LHCN-M2 (cell line): Measurements from ENCODE around the gene SDHB. TPM values are rescaled to one million over a fixed set of nuclear protein-coding genes. Genes with fewer than 3 reads are reported as not detected.
A peak's percentile ranks its signal among the peaks of the same experiment; 100 is the strongest.

Source experiments
- DNase-seq: peaks from one replicate; pipeline ENCODE4 v3.0.0-alpha.2; 2012; ENCODE audit warnings: low read depth
- polyA plus RNA-seq: library from polyadenylated mRNA; unstranded; fragments of >200 nt; gene quantifications from one replicate; pipeline ENCODE4 v1.2.1, GENCODE V29; 2012; ENCODE audit warnings: missing spikeins
- total RNA-seq: library from RNA; depleted of rRNA; stranded (reverse); fragments of >200 nt; gene quantifications from 2 replicates; pipeline ENCODE4 v1.2.3, GENCODE V29; 2014; rRNA removed

SDHB gene
- 157 and 196 TPM in 2 replicates for total RNA-seq
- 104 TPM for polyA plus RNA-seq

DNA sequence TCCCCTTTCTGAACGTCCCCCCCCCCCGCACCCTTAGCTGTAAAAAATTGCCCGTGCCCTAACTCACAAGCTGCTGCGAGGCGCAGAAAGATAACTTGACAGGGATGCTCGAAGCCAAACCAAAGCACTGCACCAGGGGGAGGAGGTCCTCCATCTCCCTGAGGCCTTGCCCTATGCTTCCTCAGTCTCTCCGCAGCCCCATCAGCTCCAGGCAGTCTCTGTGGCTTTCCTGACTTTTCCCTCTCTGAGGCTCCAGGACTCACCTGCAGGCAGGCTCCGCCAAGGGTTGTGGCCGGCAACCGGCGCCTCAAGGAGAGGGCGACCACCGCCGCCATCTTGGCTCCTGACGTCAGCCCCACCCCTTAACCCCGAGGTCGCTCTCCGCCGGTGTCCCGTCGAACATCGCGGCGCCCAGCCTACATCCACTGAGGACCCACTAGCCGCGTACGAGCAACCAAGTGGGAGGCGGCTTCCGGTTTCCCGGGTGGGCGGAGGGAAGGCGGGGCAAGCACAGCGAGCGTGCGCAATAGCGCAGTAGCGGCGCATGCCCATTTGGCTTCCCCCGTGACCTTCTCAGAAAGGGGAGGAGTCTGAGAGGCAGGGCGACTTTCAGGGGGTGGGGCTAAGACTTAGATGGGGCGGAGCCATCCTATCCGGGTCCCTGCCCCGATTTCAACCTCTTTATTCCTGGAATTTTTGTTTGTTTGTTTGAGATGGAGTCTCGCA lies at the start of gene SDHB:
SDHB (minus strand) TSS at position 348 of the 726 bp plus-strand sequence; CDS start at position 335, 13 bp downstream.
- DNase-seq: peak; percentile 98

DNA sequence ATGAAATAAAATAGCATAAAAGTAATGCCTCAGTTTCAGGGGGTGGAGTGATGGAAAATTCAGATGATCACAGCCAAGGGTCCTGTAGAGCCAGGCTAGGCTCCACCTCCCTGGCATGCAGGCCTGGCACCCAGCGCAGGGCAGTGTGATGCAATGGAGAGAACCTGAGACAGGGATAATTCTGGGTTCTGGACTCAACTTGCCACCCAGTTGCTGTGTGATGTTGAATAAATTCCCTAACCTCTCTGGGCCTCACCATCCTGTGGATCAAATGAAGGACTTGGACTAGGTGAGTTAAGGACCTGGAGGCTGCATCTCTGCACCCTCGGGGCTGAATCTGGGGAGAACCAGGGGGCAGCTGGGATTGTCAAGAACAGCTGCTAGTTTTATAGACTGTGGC lies 48.4 kb upstream of the SDHB start:
- no peak for DNase-seq

DNA sequence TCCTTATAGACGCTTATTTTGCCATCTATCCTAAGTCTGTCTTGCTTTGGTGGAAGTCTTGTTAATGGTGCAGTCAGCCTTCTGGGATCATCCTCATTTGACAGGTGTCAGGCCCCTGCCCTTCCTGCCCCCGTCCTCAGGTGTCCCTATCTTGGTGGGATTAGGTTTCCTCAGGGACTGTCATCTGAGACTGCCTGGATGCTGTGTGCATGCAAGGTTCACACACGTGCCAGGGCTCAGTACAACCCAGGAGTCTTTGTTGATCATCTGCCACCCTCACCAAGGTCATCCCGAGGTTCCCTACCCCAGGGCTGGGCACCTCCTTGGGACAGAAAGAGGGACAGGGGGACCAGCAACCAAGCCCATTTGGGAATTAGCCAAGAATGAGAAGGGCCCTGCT lies 47.4 kb upstream of the SDHB start:
- DNase-seq: no peak

DNA sequence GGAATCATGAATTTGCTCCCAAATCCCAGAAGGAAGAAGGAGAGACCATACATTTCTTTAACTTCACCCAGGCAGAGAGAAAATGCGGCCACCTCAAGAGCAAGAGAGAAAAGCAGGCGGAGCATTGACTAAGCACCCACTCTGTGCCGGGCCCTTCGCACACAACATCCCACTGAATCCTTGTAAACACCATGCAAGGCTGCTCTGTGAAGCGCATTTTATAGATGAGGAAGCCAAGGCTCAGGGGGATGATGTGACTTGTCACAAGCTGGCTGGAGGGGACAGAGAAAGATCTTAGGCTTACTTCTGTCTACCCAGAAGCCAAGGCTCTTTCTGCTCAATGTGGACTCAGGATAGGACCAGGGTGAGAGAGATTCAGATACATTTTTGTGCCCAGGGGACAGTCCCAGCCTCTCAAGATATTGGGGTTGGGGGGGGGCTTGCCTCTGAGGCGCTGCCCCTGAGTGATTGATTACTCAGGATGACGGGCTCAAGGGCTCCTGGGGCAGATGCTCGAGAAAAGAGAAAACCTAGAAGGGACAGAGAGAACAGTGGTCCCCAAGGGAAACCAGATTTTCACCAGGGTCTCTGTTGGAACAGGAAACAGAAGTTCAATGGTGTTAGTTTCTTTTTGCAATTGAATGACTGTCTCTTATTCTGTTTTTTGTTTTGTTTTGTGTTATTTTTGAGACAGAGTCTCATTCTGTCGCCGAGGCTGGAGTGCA lies 45.9 kb upstream of the SDHB start:
- no peak for DNase-seq

DNA sequence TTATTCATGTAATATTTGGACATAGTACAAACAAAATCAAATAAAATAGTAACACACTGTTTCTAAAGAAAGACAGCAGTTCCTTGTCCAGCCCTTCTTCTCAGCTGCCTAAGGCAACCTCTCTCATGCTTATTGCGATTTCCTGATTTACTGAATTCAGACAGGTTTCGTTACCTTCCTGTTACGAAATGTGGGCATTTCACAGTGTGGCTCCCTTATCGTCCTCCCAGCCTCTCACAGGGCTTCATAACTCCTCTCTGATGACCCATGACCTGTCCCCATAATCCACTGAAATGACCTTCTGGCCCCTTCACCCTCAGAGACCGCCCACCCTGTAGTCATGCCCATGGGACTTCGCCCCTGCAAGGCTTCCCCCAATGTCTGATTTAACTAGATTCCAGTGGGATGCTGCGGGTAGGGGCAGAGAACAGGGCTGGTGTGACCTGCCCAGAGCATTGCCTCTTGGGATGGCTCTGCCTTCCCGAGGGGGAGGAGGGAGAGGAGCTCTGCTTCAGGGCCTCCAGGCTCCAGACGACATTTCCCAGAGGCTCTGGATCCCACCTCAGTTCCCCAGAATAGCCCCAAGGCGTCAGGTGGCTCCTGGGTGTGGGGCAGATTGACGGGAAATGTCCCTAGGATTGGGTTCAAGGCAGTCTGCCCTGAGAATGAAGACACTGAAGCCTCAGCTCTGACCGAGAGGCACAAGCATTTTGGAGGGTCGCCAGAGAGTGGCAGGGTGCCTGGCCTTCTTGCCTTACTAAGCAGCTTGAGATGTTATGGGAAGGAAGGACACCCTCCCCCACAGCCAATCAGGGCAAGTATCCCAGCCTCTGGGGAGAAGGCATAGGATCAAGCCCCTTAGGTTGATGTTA lies 44.9 kb upstream of the SDHB start:
- DNase-seq: no peak

DNA sequence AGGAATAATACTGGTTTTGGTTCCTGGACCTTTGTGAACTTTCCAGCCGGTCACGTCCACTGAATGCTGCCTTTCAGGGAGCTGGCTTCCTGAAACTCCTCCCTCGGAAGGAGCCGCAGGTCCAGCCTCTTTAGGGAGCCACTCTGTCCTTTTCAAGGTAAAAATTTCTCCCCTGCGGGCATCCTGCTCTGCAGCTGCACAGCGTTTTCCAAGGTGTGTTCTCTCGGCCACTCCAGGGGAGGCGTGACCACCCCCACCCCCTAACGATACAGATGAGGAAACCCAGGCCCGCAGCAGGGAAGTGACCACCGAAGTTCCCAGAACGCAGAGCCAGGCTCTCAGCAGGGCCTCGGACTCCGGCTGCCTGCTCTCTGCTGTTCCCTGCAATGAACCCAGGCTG lies 44.0 kb upstream of the SDHB start:
- DNase-seq: no peak

DNA sequence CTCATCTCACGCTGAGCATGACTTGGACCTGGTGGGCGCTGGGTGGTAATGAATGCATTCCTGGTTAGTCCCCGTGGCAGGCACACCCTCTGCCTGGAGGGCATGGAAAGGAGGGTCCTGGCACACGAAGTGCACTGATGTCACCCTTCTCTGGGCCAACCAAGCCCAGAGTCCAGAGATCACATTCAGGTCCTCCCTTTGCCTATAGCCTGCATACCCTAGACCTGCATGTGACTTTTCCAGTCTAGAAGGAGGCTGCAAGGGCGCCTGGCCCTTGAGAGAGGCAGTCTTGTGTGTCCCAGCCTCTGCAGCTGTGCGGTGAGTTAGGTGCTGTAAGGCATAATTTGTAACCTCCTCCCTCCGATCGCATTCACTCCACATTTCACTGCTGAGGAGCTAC lies 43.3 kb upstream of the SDHB start:
- no peak for DNase-seq

DNA sequence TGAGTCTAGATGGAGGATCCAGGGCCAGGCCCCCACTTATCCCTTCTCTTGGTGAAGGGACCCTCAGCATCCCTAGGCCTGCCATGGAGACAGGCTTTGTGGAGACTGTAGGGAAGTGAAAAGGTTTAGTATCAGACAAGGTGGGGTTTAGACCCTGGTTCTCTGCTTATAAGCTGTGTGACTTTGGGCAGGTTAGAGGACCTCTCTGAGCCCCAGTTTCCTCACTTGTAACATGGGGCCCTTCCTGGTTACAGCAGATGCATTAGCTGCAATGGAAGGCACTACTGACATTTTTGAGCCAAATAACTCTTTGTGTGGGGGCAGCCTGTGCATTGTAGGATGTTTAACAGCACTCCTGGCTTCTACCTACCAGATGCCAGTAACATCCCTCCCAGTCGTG lies 42.8 kb upstream of the SDHB start:
- DNase-seq: no peak

DNA sequence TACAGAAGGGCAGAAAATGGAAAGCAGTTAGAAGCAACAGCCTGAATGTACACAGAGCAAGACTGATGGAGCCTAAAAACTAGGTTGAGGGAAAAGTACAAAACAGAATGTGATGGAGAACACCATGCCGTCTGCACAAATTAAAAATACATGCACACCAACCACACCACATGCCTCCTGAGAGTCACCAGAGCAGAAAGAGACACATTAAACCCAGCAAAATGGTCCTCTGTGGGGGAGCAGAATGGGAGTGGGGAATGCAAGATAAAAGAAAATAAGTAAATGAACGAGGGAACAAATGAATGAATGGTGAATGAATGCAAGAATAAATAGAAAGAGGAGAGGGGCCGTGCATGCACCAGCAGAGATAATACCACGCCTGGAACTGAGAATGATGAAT lies 41.3 kb upstream of the SDHB start:
- DNase-seq: no peak

DNA sequence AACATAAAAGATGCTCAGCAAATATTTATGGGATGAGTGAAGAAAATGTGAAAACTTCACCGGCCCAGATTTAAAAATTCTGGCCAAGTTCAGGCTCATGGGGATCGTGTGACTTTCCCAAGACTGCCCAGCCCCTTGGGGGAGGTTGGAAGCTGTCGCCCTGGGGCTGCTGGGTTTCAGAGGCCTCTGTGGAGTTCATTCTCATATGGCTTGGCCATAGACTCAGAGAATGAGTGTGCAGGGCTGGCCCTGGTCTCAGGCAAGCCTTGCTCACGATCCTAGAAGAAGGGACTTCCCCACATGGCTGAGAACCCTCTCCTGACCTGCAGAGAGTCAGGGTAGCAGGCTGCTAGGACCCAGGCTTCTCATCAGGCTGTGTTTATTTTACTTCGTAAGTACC lies 40.8 kb upstream of the SDHB start:
- no peak for DNase-seq

DNA sequence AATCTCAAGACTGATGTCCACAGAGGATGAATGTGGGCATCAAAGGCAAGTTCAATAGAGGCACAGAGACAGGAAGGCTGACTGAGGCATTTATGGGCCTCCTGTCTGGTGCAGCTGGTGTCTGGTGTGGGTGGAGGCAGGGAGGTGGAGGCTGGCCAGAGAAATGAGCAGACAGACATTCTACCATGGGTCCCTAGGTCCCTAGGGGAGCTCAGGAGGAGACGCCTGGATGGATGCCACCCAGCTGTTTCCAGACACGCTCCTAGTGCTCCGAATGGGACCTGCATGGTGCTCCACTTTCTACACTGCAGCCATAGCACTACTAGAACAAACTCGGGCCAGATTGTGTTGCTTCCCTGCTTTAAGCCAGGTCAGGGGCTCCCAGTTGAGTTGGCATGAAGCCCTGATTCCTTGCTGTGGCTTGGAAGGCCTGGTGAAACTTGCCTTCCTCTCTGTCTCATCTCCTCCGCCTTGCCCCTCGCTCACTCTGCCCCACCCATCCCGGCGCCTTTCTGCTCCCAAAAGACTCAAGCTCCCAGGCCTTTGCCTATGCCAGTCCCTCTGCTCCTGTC lies 40.1 kb upstream of the SDHB start:
- DNase-seq: no peak

DNA sequence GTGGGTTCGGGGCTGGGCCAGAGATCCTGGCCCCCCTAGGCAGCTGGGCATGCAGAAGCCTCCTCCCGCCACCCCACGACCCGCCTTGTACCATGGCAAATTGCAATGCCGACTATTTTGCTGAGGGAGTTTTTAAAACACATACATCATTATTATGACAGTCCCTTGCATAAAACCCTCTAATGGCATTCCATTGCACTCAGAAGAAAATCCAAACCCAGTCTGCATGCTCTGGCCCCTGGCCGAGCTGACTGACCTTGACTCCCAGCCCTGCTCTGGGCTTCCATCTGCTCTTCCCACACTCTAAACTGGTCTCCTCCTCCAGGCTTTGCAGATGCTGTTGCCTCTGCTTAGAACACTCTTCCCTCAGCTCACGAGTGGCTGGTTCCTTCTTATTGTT lies 37.4 kb upstream of the SDHB start:
- no peak for DNase-seq

DNA sequence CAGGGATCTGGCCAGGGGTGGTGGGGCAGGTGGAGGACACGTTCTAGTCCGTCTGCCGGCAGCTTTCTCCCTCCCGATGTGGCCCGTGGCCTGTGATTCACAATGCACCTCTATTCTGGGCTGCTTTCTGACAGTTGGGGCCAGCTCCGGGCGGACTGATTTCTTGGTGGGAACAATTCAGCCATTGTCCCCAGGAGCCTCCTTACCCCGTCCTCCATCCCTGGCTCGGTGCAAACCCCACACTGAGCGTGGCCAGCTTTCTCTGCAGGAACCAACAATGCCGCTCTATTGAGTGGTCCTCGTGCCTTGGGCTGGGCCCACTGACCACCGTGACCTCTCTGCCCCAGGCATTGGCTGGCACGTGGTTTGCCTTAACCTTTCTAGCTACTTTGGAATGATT lies 35.7 kb upstream of the SDHB start:
- no peak for DNase-seq

DNA sequence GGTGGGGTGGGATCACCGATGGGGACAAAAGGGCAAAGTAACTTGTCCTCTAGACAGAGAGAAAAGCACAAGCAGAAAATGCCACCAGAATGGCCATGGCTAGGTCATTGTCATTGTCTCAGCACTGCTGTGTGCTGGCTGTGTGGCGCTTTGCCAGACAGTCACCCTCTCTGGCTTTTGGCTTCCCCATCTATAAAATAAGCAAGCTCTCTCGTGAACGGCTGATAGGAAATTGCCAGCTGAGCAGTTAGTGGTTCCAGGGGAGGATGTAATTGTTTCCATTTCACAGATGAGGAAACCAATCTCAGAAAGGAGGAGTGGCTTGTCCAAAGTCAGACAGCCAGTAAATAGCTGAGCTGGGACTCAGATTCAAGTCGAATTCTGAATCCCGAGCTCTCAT lies 32.9 kb upstream of the SDHB start:
- DNase-seq: no peak

DNA sequence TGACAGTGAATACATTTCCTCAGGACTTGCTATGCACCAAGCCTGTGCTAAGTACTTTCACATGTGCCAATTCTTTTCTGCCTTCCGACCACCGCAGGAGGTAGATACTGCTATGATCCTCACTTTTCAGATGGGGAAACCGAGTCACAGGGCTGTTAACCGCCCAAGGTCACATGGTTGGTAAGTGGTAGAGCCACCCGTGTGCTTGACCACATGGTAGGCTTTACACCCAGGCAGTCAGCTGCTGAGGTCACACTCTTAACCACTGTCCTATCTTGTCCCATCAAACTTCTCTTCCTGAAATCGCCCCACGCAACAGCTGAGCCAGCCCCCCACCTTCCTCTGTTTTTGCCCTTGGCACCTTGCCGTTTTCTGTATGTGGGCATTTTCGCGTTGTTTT lies 31.0 kb upstream of the SDHB start:
- no peak for DNase-seq

DNA sequence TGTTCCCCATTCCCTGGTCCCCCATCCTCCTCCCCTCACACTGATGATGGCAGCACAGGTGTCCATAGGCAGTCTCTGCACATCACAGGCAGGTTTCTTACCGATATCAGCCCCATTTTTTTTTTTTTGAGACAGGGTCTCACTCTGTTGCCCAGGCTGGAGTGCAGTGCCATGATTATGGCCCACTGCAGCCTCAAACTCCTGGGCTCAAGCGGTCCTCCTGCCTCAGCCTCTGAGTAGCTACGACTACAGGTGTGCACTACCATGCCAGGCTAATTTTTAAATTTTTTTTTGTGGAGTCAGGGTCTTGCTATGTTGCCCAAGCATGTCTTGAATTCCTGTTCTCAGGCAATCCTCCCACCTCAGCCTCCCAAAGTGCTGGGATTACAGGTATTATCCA lies 28.9 kb upstream of the SDHB start:
- no peak for DNase-seq

DNA sequence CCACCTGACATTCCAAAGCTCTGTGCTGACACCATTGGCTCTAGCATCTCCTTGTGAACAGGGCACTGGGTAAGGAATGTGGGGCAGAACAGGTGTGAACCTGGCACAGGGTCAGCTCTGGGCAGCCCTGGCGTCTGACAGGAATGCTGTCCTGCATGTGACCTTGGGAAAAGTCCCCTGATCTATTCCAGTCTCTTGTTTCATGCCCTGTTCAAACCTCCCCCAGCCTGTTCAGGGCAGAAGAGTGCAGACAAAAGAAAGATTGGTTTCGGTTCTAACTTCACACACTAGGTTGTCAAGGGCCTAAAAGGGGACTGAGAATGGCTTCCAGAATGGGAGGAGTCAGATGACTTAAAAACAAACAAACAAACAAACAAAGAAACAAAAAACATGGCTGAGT lies 27.6 kb upstream of the SDHB start:
- DNase-seq: no peak

DNA sequence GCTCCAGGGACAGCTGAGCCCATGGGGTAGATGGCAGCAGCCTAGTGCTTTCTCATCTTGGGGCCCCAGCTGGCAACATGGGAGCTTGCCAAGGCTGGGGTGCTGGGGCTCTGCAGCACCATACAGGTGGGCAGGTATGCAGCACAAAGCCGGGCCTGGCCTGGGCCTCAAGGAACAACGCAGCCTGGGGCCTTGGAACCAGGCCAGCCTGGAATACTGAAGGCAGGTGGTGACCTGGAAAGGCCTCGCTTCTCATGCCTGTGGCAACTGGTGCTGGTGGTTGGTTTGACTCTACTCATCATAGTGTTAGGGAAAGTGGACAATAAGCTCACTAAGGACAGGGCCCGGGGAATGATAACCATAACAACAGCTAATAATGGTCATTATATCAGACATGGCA lies 27.0 kb upstream of the SDHB start:
- DNase-seq: no peak

DNA sequence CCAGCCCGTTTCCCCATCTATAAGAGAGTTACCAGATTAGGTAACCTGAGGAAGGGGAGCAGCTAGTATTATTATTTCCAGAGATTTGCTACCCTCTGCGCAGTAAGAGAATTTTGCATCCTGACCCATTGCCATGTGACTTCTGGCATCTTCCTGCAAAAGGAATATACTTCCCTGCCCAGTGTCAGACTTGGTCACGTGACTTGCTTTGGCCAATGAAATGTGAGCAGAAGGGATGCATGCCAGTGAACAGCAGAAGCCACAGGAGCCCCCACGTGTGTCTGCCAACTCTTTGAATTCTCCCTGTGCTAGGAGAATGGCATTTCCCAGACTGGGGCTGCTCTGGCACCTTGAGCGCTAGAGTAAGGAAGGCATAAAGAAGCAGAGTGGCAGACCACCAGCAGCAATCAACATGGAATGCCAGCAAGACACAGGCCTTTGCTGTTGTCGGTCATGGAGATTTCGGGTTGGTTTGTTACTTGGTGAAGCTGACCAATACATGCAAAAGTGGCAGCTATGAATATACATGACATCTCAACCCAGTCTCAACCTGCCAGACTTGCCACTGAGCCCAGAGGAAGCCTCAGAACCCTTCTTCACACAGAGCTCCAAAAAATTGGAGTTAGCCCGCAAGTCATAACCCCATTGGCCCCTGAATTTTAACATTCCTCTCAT lies 26.4 kb upstream of the SDHB start:
- DNase-seq: no peak

DNA sequence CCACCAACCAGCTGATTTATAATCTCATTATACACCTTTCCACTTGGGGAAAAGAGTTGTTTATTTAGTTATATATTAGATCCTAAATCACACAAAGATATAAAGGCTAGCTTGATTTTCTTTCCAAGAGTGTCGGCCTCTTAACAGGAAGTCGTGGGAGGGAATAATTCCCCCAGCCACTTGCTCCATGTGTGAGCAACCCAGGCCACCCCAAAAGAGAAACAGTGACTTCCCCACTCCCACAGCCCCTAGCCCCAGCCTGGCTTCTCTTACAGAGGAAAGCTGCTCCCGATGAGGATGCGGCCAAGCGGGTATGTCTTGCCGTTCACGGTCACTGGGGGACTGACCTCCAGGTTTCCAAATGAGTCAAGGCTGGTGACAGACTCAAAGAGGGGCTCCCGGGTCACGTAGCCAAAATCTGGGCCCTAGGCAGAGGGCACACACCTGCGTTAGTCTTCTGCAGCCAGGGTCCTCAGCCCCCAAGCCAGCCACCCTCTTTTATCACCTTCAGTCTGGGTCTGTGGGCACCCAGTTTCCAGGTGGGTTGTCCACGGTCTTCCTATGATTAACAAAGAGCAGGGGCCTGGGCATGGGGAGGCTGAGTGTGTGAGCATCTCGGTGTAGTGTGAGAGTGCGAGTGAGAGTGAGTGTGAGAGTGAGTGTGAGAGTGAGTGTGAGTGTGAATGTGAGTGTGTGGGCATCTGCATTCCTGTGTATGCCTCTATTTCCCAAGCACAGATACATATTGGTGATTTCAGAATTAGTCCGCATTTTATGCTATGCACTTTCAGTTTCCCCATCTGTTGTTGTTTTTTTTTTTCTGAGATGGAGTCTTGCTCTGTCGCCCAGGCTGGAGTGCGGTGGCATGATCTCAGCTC lies 25.4 kb upstream of the SDHB start:
- no peak for DNase-seq
